Progenitor cell of endocrine pancreas (in vitro differentiated cells): ENCODE results near the gene PIGO. TPM values are rescaled to one million over a fixed set of nuclear protein-coding genes. Genes with fewer than 3 reads are reported as not detected.

Experiments used
- DNase-seq: peaks from one replicate; pipeline ENCODE4 v3.0.0; 2021; ENCODE audit warnings: low spot score; ENCODE audit not compliant: unreplicated experiment
- H3K27ac Mint-ChIP-seq: 2 replicates; pipeline ENCODE4 v1.8.0; 2021; ENCODE audit warnings: mild to moderate bottlenecking, moderate library complexity, mixed read lengths
- H3K27me3 Mint-ChIP-seq: 2 replicates; pipeline ENCODE4 v1.8.0; 2021; ENCODE audit warnings: mixed read lengths
- H3K36me3 Mint-ChIP-seq: 2 replicates; pipeline ENCODE4 v1.8.0; 2022; ENCODE audit warnings: mixed read lengths; ENCODE audit not compliant: insufficient read depth
- H3K4me1 Mint-ChIP-seq: 2 replicates; pipeline ENCODE4 v1.8.0; 2021; ENCODE audit warnings: low read depth, mixed read lengths
- H3K4me3 Mint-ChIP-seq: 2 replicates; pipeline ENCODE4 v1.8.0; 2021; ENCODE audit warnings: low read depth, mild to moderate bottlenecking, moderate library complexity, mixed read lengths
- H3K9me3 Mint-ChIP-seq: 2 replicates; pipeline ENCODE4 v1.8.0; 2021; ENCODE audit warnings: low read depth, mixed read lengths
- CTCF ChIP-seq: fragments of 200-600 bp; sonication (generic); IDR thresholded peaks from one replicate; pipeline ENCODE4 v1.5.0; 2021; ENCODE audit warnings: antibody characterized with exemption, mild to moderate bottlenecking; ENCODE audit not compliant: unreplicated experiment
- total RNA-seq: library from RNA; stranded (reverse); gene quantifications from 2 replicates; pipeline ENCODE4 v1.2.1, GENCODE V29; 2021

Gene PIGO
- total RNA-seq, 1 donor from 2014 or later: 27.3 TPM

GRCh38 chr9:35067056-35067455 is 29.3 kb downstream of the PIGO start:
- Mint-ChIP-seq H3K36me3 (peaks cover 44% of the 10 kb centered on the region), H3K27ac (no peak overlapping the region), H3K9me3 (no peaks in the 10 kb centered on the region), H3K27me3 (no peaks in the 10 kb centered on the region), H3K4me3 (no peak overlapping the region), H3K4me1 (peaks cover 25% of the 10 kb centered on the region)
- no peak for TF ChIP-seq CTCF
- no peak for DNase-seq

- no peak overlapping the region for H3K27ac Mint-ChIP-seq
- H3K4me3 Mint-ChIP-seq: no peak overlapping the region
- H3K27me3 Mint-ChIP-seq: no peaks in the 10 kb centered on the region
- no peak for DNase-seq
- H3K9me3 Mint-ChIP-seq: no peaks in the 10 kb centered on the region
- TF ChIP-seq CTCF: no peak
- H3K36me3 Mint-ChIP-seq: peaks cover 75% of the 10 kb centered on the region
- H3K4me1 Mint-ChIP-seq: no peaks in the 10 kb centered on the region
Observed at GRCh38 chr9:35060548-35061207, 35.7 kb downstream of the PIGO start.

GRCh38 chr9:35059438-35059837 is 37.0 kb downstream of the PIGO start:
- no peak for DNase-seq
- TF ChIP-seq CTCF: no peak
- H3K36me3 Mint-ChIP-seq: peaks cover 78% of the 10 kb centered on the region
- H3K9me3 Mint-ChIP-seq: no peaks in the 10 kb centered on the region
- H3K4me3 Mint-ChIP-seq: no peak overlapping the region
- no peaks in the 10 kb centered on the region for H3K27me3 Mint-ChIP-seq
- H3K27ac Mint-ChIP-seq: no peak overlapping the region
- H3K4me1 Mint-ChIP-seq: no peaks in the 10 kb centered on the region

GRCh38 chr9:35057271-35057620 is 39.1 kb downstream of the PIGO start:
- Mint-ChIP-seq H3K9me3 (no peaks in the 10 kb centered on the region), H3K36me3 (peaks cover 76% of the 10 kb centered on the region), H3K27ac (no peak overlapping the region), H3K27me3 (no peaks in the 10 kb centered on the region), H3K4me3 (no peak overlapping the region), H3K4me1 (no peaks in the 10 kb centered on the region)
- DNase-seq: no peak
- TF ChIP-seq CTCF: no peak

GRCh38 chr9:35056571-35057270 is 39.7 kb downstream of the PIGO start:
- no peak overlapping the region for H3K4me3 Mint-ChIP-seq
- H3K4me1 Mint-ChIP-seq: no peaks in the 10 kb centered on the region
- H3K36me3 Mint-ChIP-seq: peaks cover 72% of the 10 kb centered on the region
- no peaks in the 10 kb centered on the region for H3K9me3 Mint-ChIP-seq
- TF ChIP-seq CTCF: no peak
- no peaks in the 10 kb centered on the region for H3K27me3 Mint-ChIP-seq
- DNase-seq: no peak
- peak overlapping the region; percentile 86 for H3K27ac Mint-ChIP-seq
